Lower leg skin (tissue), 3 donors: ENCODE results near the gene ADARB2.

Experiments
- CTCF ChIP-seq, 3 donors: fragments of 450-650 bp; IDR thresholded peaks; one replicate each; pipeline ENCODE4 v1.5.1; 2016; ENCODE audit warnings: antibody characterized with exemption in 3 of 3, mild to moderate bottlenecking in 3 of 3, moderate library complexity in 2 of 3
- POLR2A ChIP-seq, 2 donors: fragments of 450-650 bp; IDR thresholded peaks; one replicate each; pipeline ENCODE4 v1.6.1; 2016 to 2017; ENCODE audit warnings: antibody characterized with exemption in 2 of 2, mild to moderate bottlenecking in 1 of 2, moderate library complexity in 1 of 2

GRCh38 chr10:1605121-1605520 is 132.2 kb downstream of the ADARB2 start:
- TF ChIP-seq POLR2A (IDR thresholded peaks at IDR 0.05) (no peak), CTCF (IDR thresholded peaks at IDR 0.05) (no peak)
